GM19099 (cell line): ENCODE results near the gene SETD6.

ENCODE experiments used
- POLR2A ChIP-seq: IDR thresholded peaks from 3 replicates; pipeline ENCODE4 v1.6.1; 2011; ENCODE audit warnings: low read depth; ENCODE audit not compliant: insufficient read length; ENCODE audit errors: extremely low read depth

SETD6 gene

GRCh38 chr16:58510097-58510775, 5.1 kb upstream of the SETD6 start:
- no peak for TF ChIP-seq POLR2A

- TF ChIP-seq POLR2A = no peak
Measured at GRCh38 chr16:58510776-58511628, 4.3 kb upstream of the SETD6 start.

GRCh38 chr16:58511933-58512815, 3.1 kb upstream of the SETD6 start:
- no peak for TF ChIP-seq POLR2A

DNA sequence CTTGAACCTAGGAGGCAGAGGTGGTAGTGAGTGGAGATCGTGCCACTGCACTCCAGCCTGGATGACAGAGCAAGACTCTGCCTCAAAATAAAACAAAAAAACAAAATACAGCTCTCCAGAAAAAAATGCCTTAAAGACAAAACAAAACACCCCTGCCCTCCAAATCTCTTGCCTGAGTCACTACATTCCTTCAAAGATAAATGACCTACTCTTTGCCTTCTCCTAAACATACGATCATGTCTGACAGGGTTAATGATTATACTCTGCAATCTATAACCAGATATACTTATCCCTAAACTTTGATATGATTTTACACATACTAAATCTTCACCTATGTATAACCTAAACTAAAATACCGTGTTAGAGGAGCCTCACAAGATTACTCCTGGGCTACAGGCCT, 1.4 kb upstream of the SETD6 start:
- TF ChIP-seq POLR2A = no peak

- no peak for TF ChIP-seq POLR2A
Measured at GRCh38 chr16:58515871-58516767, 802 bp downstream of the SETD6 start.

GRCh38 chr16:58516768-58517107, 1.4 kb downstream of the SETD6 start:
- TF ChIP-seq POLR2A = no peak

- no peak for TF ChIP-seq POLR2A
Measured at GRCh38 chr16:58518083-58518979, 3.0 kb downstream of the SETD6 start.

- no peak for TF ChIP-seq POLR2A
Measured at GRCh38 chr16:58518980-58519368, 3.7 kb downstream of the SETD6 start.

DNA sequence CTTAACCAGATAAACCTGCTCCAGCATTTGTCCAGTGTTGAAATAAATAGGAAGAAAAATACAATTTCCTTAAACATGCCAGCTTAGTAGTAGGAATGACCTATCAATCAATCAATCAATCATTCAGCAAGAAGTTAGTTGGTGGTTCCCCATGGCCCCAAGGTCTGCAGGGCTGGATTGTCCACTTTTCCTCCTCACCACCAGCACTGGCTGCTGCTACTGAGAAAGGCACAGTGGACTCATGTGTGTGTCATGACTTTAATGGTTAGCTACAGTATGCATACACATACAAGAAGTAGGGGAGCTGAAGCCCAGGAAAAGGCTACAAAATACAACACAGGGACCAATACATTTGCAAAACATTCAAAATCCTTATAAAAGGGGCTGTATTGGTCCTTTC, 4.4 kb downstream of the SETD6 start:
- TF ChIP-seq POLR2A = no peak

GRCh38 chr16:58530179-58530578, 14.9 kb downstream of the SETD6 start:
- TF ChIP-seq POLR2A = no peak

- TF ChIP-seq POLR2A = no peak
Measured at GRCh38 chr16:58532414-58532813, 17.1 kb downstream of the SETD6 start.

- TF ChIP-seq POLR2A = no peak
Measured at GRCh38 chr16:58533751-58534470, 18.6 kb downstream of the SETD6 start.

DNA sequence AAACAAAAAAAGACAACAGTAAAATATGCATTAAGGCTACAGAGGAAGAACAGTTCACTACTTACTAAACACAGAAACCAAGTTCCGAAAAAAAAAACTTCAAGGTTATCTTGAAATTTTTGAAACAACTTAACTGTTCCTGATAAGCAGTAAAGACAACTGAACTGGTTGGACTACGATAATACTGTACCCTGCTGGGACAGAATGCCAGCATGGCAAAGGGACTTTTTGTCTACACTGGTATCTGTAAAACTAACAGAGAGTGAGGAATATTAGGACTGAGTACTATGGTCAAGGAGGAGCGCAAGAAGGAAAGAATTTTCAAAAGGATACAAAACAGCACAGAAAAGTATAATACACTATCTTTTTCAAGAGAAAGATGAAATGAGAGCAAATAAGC, 19.8 kb downstream of the SETD6 start:
- no peak for TF ChIP-seq POLR2A

DNA sequence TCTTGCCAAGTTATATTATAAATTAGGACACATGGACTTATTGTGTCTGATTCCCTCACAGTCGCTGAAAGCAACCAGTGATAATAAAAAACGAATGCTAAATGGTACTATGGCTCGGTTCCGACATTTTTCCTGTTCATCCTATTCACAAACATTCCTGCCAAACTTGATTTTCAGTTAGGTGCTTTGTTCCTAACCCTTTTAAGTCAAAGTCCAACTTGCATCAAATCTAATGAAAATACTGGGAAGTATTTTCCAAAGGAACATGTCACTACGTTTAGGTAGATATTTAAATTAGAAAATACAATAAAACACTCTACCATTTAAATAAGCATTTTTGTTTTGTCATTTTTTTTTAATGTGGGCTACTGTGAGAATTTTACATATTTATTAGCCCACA, 21.0 kb downstream of the SETD6 start:
- TF ChIP-seq POLR2A = no peak
